ENCODE data around the gene APBA1. TPM values are rescaled to one million over a fixed set of nuclear protein-coding genes. Genes with fewer than 3 reads are reported as not detected.

APBA1 gene
- total and polyA plus RNA-seq, 2 of the 8 experiments (the other 6 are each of a cell fraction or from before 2014, with no cell fraction given), result 0.36 to 0.60 TPM

- no peak for FAIRE-seq
- H3K4me3 ChIP-seq (ENCODE audit: extremely low read depth in 1 of 4, insufficient read depth in 2 of 4, low read depth in 3 of 4, low read length in 4 of 4), result no peak overlapping the region
- H4K8ac ChIP-seq (ENCODE audit: extremely low read depth, insufficient read depth, low read length), result no peak overlapping the region
Observed at GRCh38 chr9:69396759-69397158, 275.4 kb downstream of the APBA1 start.

More at GRCh38 chr9:69396759-69397158, 275.4 kb downstream of the APBA1 start:
- Histone ChIP-seq H4K20me1 (replicated peaks in 1 of 2; ENCODE audit: control insufficient read depth in 1 of 2, insufficient read depth in 2 of 2, low read length in 2 of 2) (no peaks in the 10 kb centered on the region), H2BK120ac (replicated peaks; ENCODE audit: low read depth, low read length) (no peak overlapping the region), H2BK5ac (ENCODE audit: low read depth, low read length) (no peak overlapping the region), H2BK20ac (ENCODE audit: low read length) (no peak overlapping the region), H3K23ac (ENCODE audit: insufficient read length) (no peak overlapping the region), H2AK5ac (ENCODE audit: low read depth, low read length) (no peak overlapping the region), H3K36me3 (ENCODE audit: control insufficient read depth in 2 of 4, insufficient read depth in 4 of 4, low read length in 3 of 4) (peaks cover 0 to 3% (median 0%) of the 10 kb centered on the region in 4 experiments; a peak in 1 of 8 replicates), H4K91ac (replicated peaks; ENCODE audit: insufficient read length, low read length) (no peak overlapping the region), H3K27me3 (replicated peaks in 1 of 4; ENCODE audit: control insufficient read depth in 3 of 4, extremely low read depth in 1 of 4, insufficient read depth in 3 of 4, low read length in 3 of 4) (no peaks in the 10 kb centered on the region), H3K56ac (replicated peaks; ENCODE audit: insufficient read length, low read depth, low read length) (no peak overlapping the region), H3K4me2 (ENCODE audit: insufficient read depth in 1 of 2, low read depth in 2 of 2, low read length in 2 of 2) (no peak overlapping the region), H2BK15ac (ENCODE audit: low read length) (no peak overlapping the region), H4K5ac (ENCODE audit: insufficient read length, low read depth, low read length) (no peak overlapping the region), H3K4ac (replicated peaks; ENCODE audit: insufficient read length, low read depth, low read length) (no peak overlapping the region), H3K14ac (ENCODE audit: insufficient read length) (no peak overlapping the region), H3K23me2 (ENCODE audit: low read depth, low read length) (no peaks in the 10 kb centered on the region), H3K27ac (ENCODE audit: low read depth, low read length) (no peak overlapping the region), H3K79me1 (ENCODE audit: low read depth, low read length) (no peaks in the 10 kb centered on the region), H3K18ac (ENCODE audit: extremely low read depth, low read length) (no peak overlapping the region), H3K9me3 (ENCODE audit: insufficient read depth in 2 of 2, low read depth in 1 of 2, low read length in 1 of 2) (no peaks in the 10 kb centered on the region), H3K9ac (replicated peaks in 1 of 4; ENCODE audit: extremely low read depth in 1 of 4, low read depth in 3 of 4, low read length in 3 of 4) (no peak overlapping the region), H2AFZ (ENCODE audit: low read length) (no peak overlapping the region), H3K4me1 (replicated peaks in 1 of 4; ENCODE audit: control insufficient read depth in 3 of 4, insufficient read depth in 4 of 4, low read length in 3 of 4) (peaks cover 0 to 2% (median 0%) of the 10 kb centered on the region in 4 experiments; a peak in 1 of 7 replicates), H3K79me2 (ENCODE audit: control insufficient read depth in 1 of 2, insufficient read depth in 2 of 2, low read length in 2 of 2) (no peaks in the 10 kb centered on the region), H2BK12ac (ENCODE audit: low read depth, low read length) (no peak overlapping the region)
- 93% methylated on average over 2 of the region's 2 CpGs; no CpG with 5 or more reads in 1 of the 2 experiments for WGBS, 2 experiments (ENCODE audit: extremely low coverage in 1 of 2, insufficient coverage in 1 of 2, insufficient read length in 1 of 2, insufficient replicate concordance in 2 of 2, low coverage in 1 of 2, low lambda C conversion rate in 2 of 2, missing lambda C conversion rate in 1 of 2)
- DNase-seq (ENCODE audit: low read depth in 1 of 2, low spot score in 2 of 2), result no peak
- POLR2A ChIA-PET (ENCODE audit: partially characterized antibody), result interaction anchor here (0.6 to 1.1 kb wide), 2 partner anchors 89 to 124 kb away, joined by 3 read pairs; no protein-coding TSS in a partner anchor
- no peak for TF ChIP-seq KDM4A (IDR thresholded peaks at IDR 0.05; ENCODE audit: low read depth, low read length, severe bottlenecking)
- no peak for TF ChIP-seq ASH2L (IDR thresholded peaks at IDR 0.05; ENCODE audit: low read length)
- TF ChIP-seq CHD2 (IDR thresholded peaks at IDR 0.05; ENCODE audit: low read length), result no peak
- no peak for TF ChIP-seq NRF1 (IDR thresholded peaks at IDR 0.05; ENCODE audit: low read depth, low read length)
- TF ChIP-seq EGR1 (IDR thresholded peaks at IDR 0.05; ENCODE audit: borderline replicate concordance, low read depth, low read length), result no peak
- no peak for TF ChIP-seq KDM5A (IDR thresholded peaks at IDR 0.05; ENCODE audit: low read length)
- no peak for TF ChIP-seq TAF7 (optimal IDR thresholded peaks at IDR 0.05; ENCODE audit: borderline replicate concordance, low read depth, low read length)
- TF ChIP-seq FOSL1 (IDR thresholded peaks at IDR 0.05; ENCODE audit: insufficient read depth, low read depth, low read length), result no peak
- TF ChIP-seq BCL11A (IDR thresholded peaks at IDR 0.05; ENCODE audit: low read depth in 2 of 2, low read length in 2 of 2), result no peak
- no peak for TF ChIP-seq E2F6 (IDR thresholded peaks at IDR 0.05)
- TF ChIP-seq EZH2 (IDR thresholded peaks at IDR 0.05; ENCODE audit: low read depth, low read length, severe bottlenecking), result no peak
- TF ChIP-seq HDAC6 (IDR thresholded peaks at IDR 0.05; ENCODE audit: low read depth, low read length), result no peak
- no peak for TF ChIP-seq RBBP5 (IDR thresholded peaks at IDR 0.05; ENCODE audit: borderline replicate concordance, low read depth, low read length)
- no peak for TF ChIP-seq YY1 (IDR thresholded peaks at IDR 0.05; ENCODE audit: low read depth, low read length)
- CTCF ChIA-PET (ENCODE audit: partially characterized antibody), result interaction anchor here (0.6 to 1.2 kb wide), 2 partner anchors 136 to 262 kb away, joined by 3 read pairs; no protein-coding TSS in a partner anchor

Measured in H1 (cell line).